ENCODE data around the gene DCAKD. TPM values are rescaled to one million over a fixed set of nuclear protein-coding genes. Genes with fewer than 3 reads are reported as not detected.

The DCAKD gene
- total and polyA plus RNA-seq, 2 of the 8 experiments (the other 6 are each of a cell fraction or from before 2014, with no cell fraction given): 35.6 to 52.9 TPM

DNA sequence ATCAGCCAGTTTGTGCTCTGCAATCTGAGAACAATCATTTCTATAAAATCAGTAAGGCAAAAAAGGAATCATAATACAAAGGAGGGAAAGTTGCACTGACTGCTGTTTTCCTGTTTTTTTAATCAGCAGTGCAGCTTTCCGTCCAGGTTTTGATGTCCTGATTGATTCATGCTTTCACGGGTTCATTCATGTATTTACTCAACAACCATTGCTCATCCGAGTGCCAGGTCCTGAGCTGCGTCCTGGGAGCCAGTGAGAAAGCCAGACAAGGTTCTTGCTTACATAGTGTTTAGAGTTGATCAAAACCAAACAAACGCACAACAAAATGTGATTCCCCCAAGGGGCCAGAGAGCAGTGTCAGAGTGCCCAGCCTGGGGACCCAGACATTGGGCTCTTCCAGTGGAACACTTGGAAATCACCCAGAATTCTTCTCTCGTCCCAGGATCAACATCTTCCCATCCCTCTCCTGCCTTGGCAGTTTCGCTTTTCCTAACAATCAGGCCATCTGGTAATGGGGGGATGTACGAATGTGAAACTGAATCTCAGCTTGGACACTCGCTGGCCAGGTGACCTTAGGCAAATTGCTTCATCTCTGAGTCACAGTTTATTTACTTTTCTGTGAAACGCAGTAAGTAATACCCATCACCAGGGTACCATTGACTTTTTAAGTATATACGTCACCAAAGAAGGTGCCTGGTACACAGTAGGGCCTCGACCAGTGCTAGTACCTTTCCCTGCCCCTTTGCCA is 70.0 kb downstream of the DCAKD start:
- WGBS, 2 experiments (ENCODE audit: extremely low coverage in 1 of 2, insufficient coverage in 1 of 2, insufficient read length in 1 of 2, insufficient replicate concordance in 2 of 2, low coverage in 1 of 2, low lambda C conversion rate in 2 of 2, missing lambda C conversion rate in 1 of 2): 78% methylated on average over 12 of the region's 12 CpGs; no CpG with 5 or more reads in 1 of the 2 experiments
- CTCF ChIA-PET (ENCODE audit: partially characterized antibody): interaction anchor here (1.5 to 2.4 kb wide), 2 partner anchors 10 to 17 kb away, joined by 5 to 9 read pairs; no protein-coding TSS in a partner anchor
- no peak overlapping the region for H2AFZ ChIP-seq (ENCODE audit: low read length)
- no peak for TF ChIP-seq JUND (IDR thresholded peaks at IDR 0.05; ENCODE audit: low read length)
- no peak for TF ChIP-seq SIX5 (IDR thresholded peaks at IDR 0.05; ENCODE audit: low read depth, low read length)
- no peak for TF ChIP-seq BCL11A (IDR thresholded peaks at IDR 0.05; ENCODE audit: low read depth in 2 of 2, low read length in 2 of 2)
- TF ChIP-seq NRF1 (IDR thresholded peaks at IDR 0.05; ENCODE audit: low read depth, low read length): no peak
- TF ChIP-seq, protein P1, sequence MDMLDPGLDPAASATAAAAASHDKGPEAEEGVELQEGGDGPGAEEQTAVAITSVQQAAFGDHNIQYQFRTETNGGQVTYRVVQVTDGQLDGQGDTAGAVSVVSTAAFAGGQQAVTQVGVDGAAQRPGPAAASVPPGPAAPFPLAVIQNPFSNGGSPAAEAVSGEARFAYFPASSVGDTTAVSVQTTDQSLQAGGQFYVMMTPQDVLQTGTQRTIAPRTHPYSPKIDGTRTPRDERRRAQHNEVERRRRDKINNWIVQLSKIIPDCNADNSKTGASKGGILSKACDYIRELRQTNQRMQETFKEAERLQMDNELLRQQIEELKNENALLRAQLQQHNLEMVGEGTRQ (IDR thresholded peaks at IDR 0.05; ENCODE audit: low read length): no peak
- no peak for TF ChIP-seq TCF12 (IDR thresholded peaks at IDR 0.05; ENCODE audit: low read depth, low read length)
- TF ChIP-seq NANOG (IDR thresholded peaks at IDR 0.05; ENCODE audit: insufficient read depth, low read depth, low read length, poor library complexity, severe bottlenecking): no peak
- TF ChIP-seq, protein P2, sequence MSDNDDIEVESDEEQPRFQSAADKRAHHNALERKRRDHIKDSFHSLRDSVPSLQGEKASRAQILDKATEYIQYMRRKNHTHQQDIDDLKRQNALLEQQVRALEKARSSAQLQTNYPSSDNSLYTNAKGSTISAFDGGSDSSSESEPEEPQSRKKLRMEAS (IDR thresholded peaks at IDR 0.05): no peak
- TF ChIP-seq SP2 (IDR thresholded peaks at IDR 0.05; ENCODE audit: low read length): no peak
- TF ChIP-seq, protein P3, sequence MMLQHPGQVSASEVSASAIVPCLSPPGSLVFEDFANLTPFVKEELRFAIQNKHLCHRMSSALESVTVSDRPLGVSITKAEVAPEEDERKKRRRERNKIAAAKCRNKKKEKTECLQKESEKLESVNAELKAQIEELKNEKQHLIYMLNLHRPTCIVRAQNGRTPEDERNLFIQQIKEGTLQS (IDR thresholded peaks at IDR 0.05; ENCODE audit: insufficient read depth, low read depth, low read length): no peak

More for the DNA sequence above, 70.0 kb downstream of the DCAKD start:
- DNase-seq (ENCODE audit: low read depth in 1 of 2, low spot score in 2 of 2): no peak
- Histone ChIP-seq H3K4ac (replicated peaks; ENCODE audit: insufficient read length, low read depth, low read length) (no peak overlapping the region), H4K20me1 (replicated peaks in 1 of 2; ENCODE audit: control insufficient read depth in 1 of 2, insufficient read depth in 2 of 2, low read length in 2 of 2) (no peaks in the 10 kb centered on the region), H3K23me2 (ENCODE audit: low read depth, low read length) (peaks cover 12% of the 10 kb centered on the region; the same call in 1 of the 2 replicates), H2AK5ac (ENCODE audit: low read depth, low read length) (no peak overlapping the region), H4K91ac (replicated peaks; ENCODE audit: insufficient read length, low read length) (no peak overlapping the region), H4K5ac (ENCODE audit: insufficient read length, low read depth, low read length) (no peak overlapping the region), H3K18ac (ENCODE audit: extremely low read depth, low read length) (no peak overlapping the region), H3K9me3 (ENCODE audit: insufficient read depth in 2 of 2, low read depth in 1 of 2, low read length in 1 of 2) (no peaks in the 10 kb centered on the region), H4K8ac (ENCODE audit: extremely low read depth, insufficient read depth, low read length) (no peak overlapping the region), H2BK15ac (ENCODE audit: low read length) (no peak overlapping the region), H3K27me3 (replicated peaks in 1 of 4; ENCODE audit: control insufficient read depth in 3 of 4, extremely low read depth in 1 of 4, insufficient read depth in 3 of 4, low read length in 3 of 4) (peaks cover 0 to 8% (median 4%) of the 10 kb centered on the region in 4 experiments; a peak in 4 of 7 replicates), H2BK12ac (ENCODE audit: low read depth, low read length) (no peak overlapping the region), H3K79me2 (ENCODE audit: control insufficient read depth in 1 of 2, insufficient read depth in 2 of 2, low read length in 2 of 2) (no peaks in the 10 kb centered on the region), H2BK120ac (replicated peaks; ENCODE audit: low read depth, low read length) (no peak overlapping the region), H3K36me3 (ENCODE audit: control insufficient read depth in 2 of 4, insufficient read depth in 4 of 4, low read length in 3 of 4) (no peaks in the 10 kb centered on the region), H3K4me1 (replicated peaks in 1 of 4; ENCODE audit: control insufficient read depth in 3 of 4, insufficient read depth in 4 of 4, low read length in 3 of 4) (peaks cover 0 to 11% (median 6%) of the 10 kb centered on the region in 4 experiments; a peak in 6 of 7 replicates), H3K27ac (ENCODE audit: low read depth, low read length) (no peak overlapping the region), H3K23ac (ENCODE audit: insufficient read length) (no peak overlapping the region), H3K9ac (replicated peaks in 1 of 4; ENCODE audit: extremely low read depth in 1 of 4, low read depth in 3 of 4, low read length in 3 of 4) (no peak overlapping the region), H2BK20ac (ENCODE audit: low read length) (no peak overlapping the region), H3K79me1 (ENCODE audit: low read depth, low read length) (no peaks in the 10 kb centered on the region), H3K4me2 (ENCODE audit: insufficient read depth in 1 of 2, low read depth in 2 of 2, low read length in 2 of 2) (no peak overlapping the region), H3K4me3 (ENCODE audit: extremely low read depth in 1 of 4, insufficient read depth in 2 of 4, low read depth in 3 of 4, low read length in 4 of 4) (no peak overlapping the region), H3K14ac (ENCODE audit: insufficient read length) (no peak overlapping the region), H2BK5ac (ENCODE audit: low read depth, low read length) (no peak overlapping the region), H3K56ac (replicated peaks; ENCODE audit: insufficient read length, low read depth, low read length) (no peak overlapping the region)
- POLR2A ChIA-PET (ENCODE audit: partially characterized antibody): interaction anchor here (0.7 kb wide), 1 partner anchor 126 kb away, joined by 3 read pairs; no protein-coding TSS in a partner anchor
- FAIRE-seq: no peak
